Lower lobe of right lung (tissue), 2 donors: ENCODE data around the gene PELO. TPM values are rescaled to one million over a fixed set of nuclear protein-coding genes. Genes with fewer than 3 reads are reported as not detected.

Source experiments
- ATAC-seq, 2 donors: fragments of 200-7000 bp; cut with Tn5 transposase; one replicate each; pipeline ENCODE4 v1.9.1; 2020 to 2022; ENCODE audit warnings: mild to moderate bottlenecking in 2 of 2, moderate library complexity in 2 of 2
- DNase-seq: peaks from one replicate; pipeline ENCODE4 v3.0.0-alpha.2; 2020
- H3K27ac ChIP-seq: fragments of 200-600 bp; one replicate; pipeline ENCODE4 v1.8.0; 2022
- H3K27me3 ChIP-seq: fragments of 200-600 bp; one replicate; pipeline ENCODE4 v1.8.0; 2022; ENCODE audit warnings: low read depth
- H3K36me3 ChIP-seq: fragments of 200-600 bp; one replicate; pipeline ENCODE4 v1.8.0; 2022; ENCODE audit warnings: mild to moderate bottlenecking
- H3K4me1 ChIP-seq: fragments of 200-600 bp; one replicate; pipeline ENCODE4 v1.8.0; 2022
- H3K4me3 ChIP-seq: fragments of 200-600 bp; one replicate; pipeline ENCODE4 v1.8.0; 2022; ENCODE audit warnings: mild to moderate bottlenecking
- H3K9me3 ChIP-seq: fragments of 200-600 bp; one replicate; pipeline ENCODE4 v1.8.0; 2022
- CTCF ChIP-seq: fragments of 200-600 bp; IDR thresholded peaks from one replicate; pipeline ENCODE4 v1.8.0; 2022; ENCODE audit warnings: antibody characterized with exemption, mild to moderate bottlenecking
- intact Hi-C: fragments of 100-400 bp; cut with DNase I; formaldehyde crosslinking; loops from one replicate; pipeline ENCODE4 v1.11.0; 2022
- total RNA-seq: library from RNA; stranded (reverse); fragmentation: NEBNext Ultra II Directional; extraction: Animal tissue kit (Norgen Biotek cat#: 25700); gene quantifications from one replicate; pipeline ENCODE4 v1.2.1, GENCODE V29; 2021
- donor health status: DM: no; HTN: yes; CAD: no; lungs with severe emphysema.

Gene PELO
- total RNA-seq, 1 donor from 2014 or later: 31.5 TPM

DNA sequence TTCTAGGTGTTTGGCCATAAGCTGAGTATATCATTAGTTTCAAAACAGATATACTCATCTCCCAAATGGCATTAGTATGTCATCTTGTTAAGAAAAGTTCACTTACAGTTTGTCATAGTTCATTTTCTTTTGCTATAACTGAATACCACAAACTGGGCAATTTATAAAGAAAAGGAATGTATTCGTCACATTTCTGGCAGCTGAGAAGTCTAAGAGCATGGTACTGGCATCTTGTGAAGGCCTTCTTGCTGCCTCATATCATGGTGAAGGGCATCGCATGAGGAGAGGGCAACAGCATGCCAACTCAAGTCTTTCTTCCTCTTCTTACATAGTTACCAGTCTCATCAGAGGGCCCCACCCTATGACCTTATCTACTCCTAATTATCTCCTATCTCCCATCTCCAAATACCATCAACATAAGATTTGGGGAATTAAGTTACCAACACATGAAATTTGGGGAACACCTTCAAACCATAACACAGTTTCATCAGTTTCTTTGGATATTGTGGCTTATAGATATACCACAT, 20.4 kb upstream of the PELO start:
- no peak for TF ChIP-seq CTCF
- no peak for ATAC-seq
- no peaks in the 10 kb centered on the region for H3K9me3 ChIP-seq
- no peaks in the 10 kb centered on the region for H3K4me1 ChIP-seq
- intact Hi-C loops: no loop called here
- no peaks in the 10 kb centered on the region for H3K27me3 ChIP-seq
- no peak overlapping the region for H3K27ac ChIP-seq
- H3K36me3 ChIP-seq: no peaks in the 10 kb centered on the region
- no peak for DNase-seq
- no peak overlapping the region for H3K4me3 ChIP-seq

- Histone ChIP-seq H3K4me1 (no peaks in the 10 kb centered on the region), H3K4me3 (no peak overlapping the region), H3K9me3 (no peaks in the 10 kb centered on the region), H3K27me3 (no peaks in the 10 kb centered on the region), H3K36me3 (no peaks in the 10 kb centered on the region), H3K27ac (no peak overlapping the region)
- intact Hi-C loops: no loop called here
- DNase-seq (no peak), ATAC-seq (no peak)
- no peak for TF ChIP-seq CTCF
Measured at GRCh38 chr5:52767766-52768480, 19.8 kb upstream of the PELO start.

GRCh38 chr5:52769061-52769460, 18.7 kb upstream of the PELO start:
- intact Hi-C loops: no loop called here
- H3K4me3 ChIP-seq: no peak overlapping the region
- no peak for ATAC-seq
- H3K9me3 ChIP-seq: no peaks in the 10 kb centered on the region
- DNase-seq: no peak
- H3K27ac ChIP-seq: no peak overlapping the region
- no peaks in the 10 kb centered on the region for H3K36me3 ChIP-seq
- no peak for TF ChIP-seq CTCF
- no peaks in the 10 kb centered on the region for H3K27me3 ChIP-seq
- no peaks in the 10 kb centered on the region for H3K4me1 ChIP-seq

- TF ChIP-seq CTCF: no peak
- no peaks in the 10 kb centered on the region for H3K36me3 ChIP-seq
- no peak overlapping the region for H3K27ac ChIP-seq
- no peak for DNase-seq
- ATAC-seq: no peak
- H3K9me3 ChIP-seq: no peaks in the 10 kb centered on the region
- intact Hi-C loops: no loop called here
- H3K4me3 ChIP-seq: no peak overlapping the region
- H3K4me1 ChIP-seq: peaks cover 6% of the 10 kb centered on the region
- H3K27me3 ChIP-seq: no peaks in the 10 kb centered on the region
Measured at GRCh38 chr5:52770287-52770939, 17.3 kb upstream of the PELO start.

DNA sequence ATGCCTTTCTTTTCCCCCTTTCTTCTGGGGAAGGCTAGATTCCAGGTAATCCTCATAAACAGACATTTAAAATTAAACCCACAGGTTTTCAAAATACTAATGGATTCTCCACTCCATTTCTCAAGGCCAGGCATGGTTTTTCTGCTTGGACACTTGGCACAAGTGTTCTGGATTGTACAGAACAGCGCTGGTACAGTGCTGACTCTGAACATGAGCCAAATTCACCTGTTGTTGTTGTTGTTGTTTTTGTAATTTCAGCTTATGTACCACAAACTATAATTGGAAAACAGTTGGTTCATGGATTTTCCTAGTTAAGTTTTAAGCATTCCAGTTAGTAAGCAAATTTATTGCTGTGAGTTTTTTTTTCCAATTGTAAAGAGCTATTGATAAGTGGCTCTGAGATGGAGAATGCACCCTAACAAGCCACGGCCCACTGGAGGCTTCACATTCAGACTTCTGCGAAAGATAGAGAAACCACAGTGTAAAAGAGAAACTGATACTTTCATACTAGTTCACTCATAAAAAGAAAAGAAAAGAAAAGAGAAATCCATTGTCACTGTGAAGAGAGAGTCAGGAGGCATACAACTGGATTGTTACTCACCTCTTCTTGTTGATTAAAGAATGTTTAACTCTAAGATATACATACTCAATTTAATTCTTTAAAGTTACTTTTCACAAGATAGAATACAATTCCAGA, 16.2 kb upstream of the PELO start:
- Histone ChIP-seq H3K4me1 (peaks cover 6% of the 10 kb centered on the region), H3K27ac (no peak overlapping the region), H3K36me3 (no peaks in the 10 kb centered on the region), H3K27me3 (no peaks in the 10 kb centered on the region), H3K4me3 (no peak overlapping the region), H3K9me3 (no peaks in the 10 kb centered on the region)
- ATAC-seq (no peak), DNase-seq (no peak)
- no peak for TF ChIP-seq CTCF
- intact Hi-C loops: no loop called here
